IMR-90 (cell line): Measurements from ENCODE around the gene SPARC. TPM values are rescaled to one million over a fixed set of nuclear protein-coding genes. Genes with fewer than 3 reads are reported as not detected.

Experiments used
- ATAC-seq: fragments of 200-7000 bp; cut with Tn5 transposase; 2 replicates; pipeline ENCODE4 v1.9.1; 2020; ENCODE audit warnings: low read depth, mild to moderate bottlenecking, moderate library complexity
- BruUV-seq: library from RNA; stranded (reverse); fragments of 400-500 nt; replicated peaks from 2 replicates; lab custom pipeline; 2021; lab: Mats Ljungman, UMichigan
- CTCF ChIA-PET: fragments of 300-600 bp; formaldehyde crosslinking; extraction: SDS; loops from one replicate; lab custom pipeline; 2021; ENCODE audit warnings: antibody characterized with exemption; lab: Yijun Ruan, JAX
- POLR2A ChIA-PET: fragments of 300-600 bp; sonication (Branson Sonifier 250); formaldehyde crosslinking; loops from one replicate; lab custom pipeline; 2022; ENCODE audit warnings: antibody characterized with exemption; ENCODE audit not compliant: unreplicated experiment; lab: Charles Lee
- DNase-seq: peaks from one replicate; pipeline ENCODE4 v3.0.0; 2013
- H2AFZ ChIP-seq: replicated peaks from 2 replicates; pipeline ENCODE3; 2013; ENCODE audit warnings: low read length, mild to moderate bottlenecking; ENCODE audit not compliant: poor library complexity
- H2AK5ac ChIP-seq: 2 replicates; pipeline ENCODE4 v1.6.1; 2013; ENCODE audit warnings: low read depth, low read length, inconsistent platforms
- H2AK9ac ChIP-seq: replicated peaks from 2 replicates; pipeline ENCODE3; 2013; ENCODE audit warnings: mild to moderate bottlenecking, low read depth, low read length, moderate library complexity; ENCODE audit not compliant: poor library complexity
- H2BK120ac ChIP-seq: 2 replicates; pipeline ENCODE4 v1.6.1; 2013; ENCODE audit warnings: low read depth, low read length, inconsistent platforms
- H2BK15ac ChIP-seq: 3 replicates; pipeline ENCODE4 v1.6.1; 2013; ENCODE audit warnings: low read depth, low read length, inconsistent platforms
- H2BK20ac ChIP-seq: 2 replicates; pipeline ENCODE4 v1.6.1; 2013; ENCODE audit warnings: low read depth, mild to moderate bottlenecking, inconsistent platforms, low read length, moderate library complexity
- H2BK5ac ChIP-seq: 2 replicates; pipeline ENCODE4 v1.6.1; 2013; ENCODE audit warnings: mild to moderate bottlenecking, low read depth, low read length, inconsistent platforms; ENCODE audit not compliant: poor library complexity, severe bottlenecking
- H3K14ac ChIP-seq: replicated peaks from 2 replicates; pipeline ENCODE4 v1.6.1; 2013; ENCODE audit warnings: low read depth, low read length, inconsistent platforms
- H3K18ac ChIP-seq: 2 replicates; pipeline ENCODE4 v1.6.1; 2013; ENCODE audit warnings: low read depth, low read length, control low read depth
- H3K23ac ChIP-seq: 2 replicates; pipeline ENCODE4 v1.6.1; 2013; ENCODE audit warnings: low read depth, low read length, inconsistent platforms
- H3K27ac ChIP-seq: 2 replicates; pipeline ENCODE4 v1.5.1; 2013; ENCODE audit warnings: mild to moderate bottlenecking, control low read depth, low read length; ENCODE audit not compliant: insufficient read depth
- H3K27me3 ChIP-seq: 2 replicates; pipeline ENCODE4 v1.6.1; 2013; ENCODE audit warnings: low read length; ENCODE audit not compliant: control insufficient read depth, insufficient read depth
- H3K36me3 ChIP-seq: 2 replicates; pipeline ENCODE4 v1.6.1; 2013; ENCODE audit warnings: low read length, mixed read lengths; ENCODE audit not compliant: control insufficient read depth, insufficient read depth
- H3K4ac ChIP-seq: 2 replicates; pipeline ENCODE4 v1.6.1; 2013; ENCODE audit warnings: low read depth, low read length, inconsistent platforms
- H3K4me1 ChIP-seq: 2 replicates; pipeline ENCODE4 v1.6.1; 2013; ENCODE audit warnings: low read length, mixed read lengths; ENCODE audit not compliant: control insufficient read depth, insufficient read depth
- H3K4me2 ChIP-seq: 2 replicates; pipeline ENCODE4 v1.6.1; 2013; ENCODE audit warnings: low read depth, mild to moderate bottlenecking, control low read depth, low read length, moderate library complexity
- H3K4me3 ChIP-seq: 2 replicates; pipeline ENCODE4 v1.5.1; 2013; ENCODE audit warnings: low read depth, mild to moderate bottlenecking, control low read depth, low read length, moderate library complexity; ENCODE audit not compliant: insufficient read depth
- H3K56ac ChIP-seq: 2 replicates; pipeline ENCODE4 v1.6.1; 2013; ENCODE audit warnings: low read length, inconsistent platforms; ENCODE audit not compliant: insufficient read depth; ENCODE audit errors: extremely low read depth
- H3K79me1 ChIP-seq, 2 experiments: 2 replicates each; pipeline ENCODE4 v1.6.1; 2013; ENCODE audit warnings: low read length in 2 of 2, inconsistent platforms in 1 of 2, low read depth in 1 of 2
- H3K9ac ChIP-seq: 2 replicates; pipeline ENCODE4 v1.6.1; 2013; ENCODE audit warnings: low read depth, low read length, control low read depth
- H3K9me1 ChIP-seq: 2 replicates; pipeline ENCODE4 v1.6.1; 2013; ENCODE audit warnings: low read length, inconsistent platforms; ENCODE audit not compliant: insufficient read depth
- H3K9me3 ChIP-seq: 2 replicates; pipeline ENCODE4 v1.6.1; 2013; ENCODE audit warnings: low read length; ENCODE audit not compliant: control insufficient read depth, insufficient read depth
- H4K20me1 ChIP-seq: 2 replicates; pipeline ENCODE4 v1.6.1; 2013; ENCODE audit warnings: low read length, inconsistent platforms; ENCODE audit not compliant: insufficient read depth
- H4K5ac ChIP-seq: 2 replicates; pipeline ENCODE4 v1.6.1; 2013; ENCODE audit warnings: mild to moderate bottlenecking, low read depth, low read length, control low read depth
- H4K8ac ChIP-seq, 2 experiments: 2 replicates each; pipeline ENCODE4 v1.6.1; 2013; ENCODE audit warnings: low read depth in 2 of 2, low read length in 2 of 2, control low read depth in 1 of 2, inconsistent platforms in 1 of 2
- H4K91ac ChIP-seq: 2 replicates; pipeline ENCODE4 v1.6.1; 2013; ENCODE audit warnings: low read depth, low read length, inconsistent platforms; ENCODE audit not compliant: insufficient read depth
- MXI1 ChIP-seq: IDR thresholded peaks from 2 replicates; pipeline ENCODE4 v1.6.1; 2012; ENCODE audit warnings: low read depth, mild to moderate bottlenecking, low read length, moderate library complexity, borderline replicate concordance
- RFX5 ChIP-seq: IDR thresholded peaks from 2 replicates; pipeline ENCODE4 v1.8.0; 2012; ENCODE audit warnings: low read depth, mild to moderate bottlenecking, low read length, moderate library complexity
- WGBS, 2 experiments: methylation state at CpG; one replicate each; pipeline versions ENCODE4 v1.1.5 to v1.1.7; 2013; ENCODE audit warnings: missing lambda C conversion rate in 2 of 2; ENCODE audit not compliant: insufficient read length in 1 of 2; ENCODE audit errors: extremely low coverage in 2 of 2; 5-methylcytosine and 5-hydroxymethylcytosine counted together
- dilution Hi-C: fragments of 300-500 bp; cut with HindIII; formaldehyde crosslinking; loops from one replicate; pipeline ENCODE4 v1.14.3; 2018; ENCODE audit warnings: low sequenced_read_pairs; ENCODE audit not compliant: unreplicated experiment
- in situ Hi-C: fragments of 300-500 bp; cut with MboI; formaldehyde crosslinking; loops from 3 replicates; pipeline ENCODE4 v1.14.3; 2019; ENCODE audit warnings: low sequenced_read_pairs, inconsistent platforms, mixed read lengths
- intact Hi-C: fragments of 100-400 bp; cut with micrococcal nuclease; formaldehyde crosslinking; loops from 2 replicates; pipeline ENCODE4 v1.10.0; 2022
- polyA plus RNA-seq, 3 experiments: library from polyadenylated mRNA; depleted of rRNA; stranded (reverse); fragments of >200 nt; gene quantifications; 2 replicates each; pipeline ENCODE4 v1.2.3, GENCODE V29; 2012; ENCODE audit warnings: low replicate concordance in 1 of 3
- total RNA-seq: library from RNA; depleted of rRNA; stranded (reverse); fragments of >200 nt; gene quantifications from 2 replicates; pipeline ENCODE4 v1.2.3, GENCODE V29; 2012

The SPARC gene
- total and polyA plus RNA-seq, 2 of the 4 experiments (the other 2 are of a cell fraction) = 1,186 to 4,692 TPM

- peak overlapping the region; percentile 65 for H3K27ac ChIP-seq
- H3K14ac ChIP-seq = peak overlapping the region; percentile 76
- H3K56ac ChIP-seq = 0 out of 2 replicates have a peak overlapping the region, but pooled peaks have one; percentile 22
- H3K23ac ChIP-seq = peak overlapping the region; percentile 49; the same call in 1 of the 2 replicates
- peaks cover 83% of the 10 kb centered on the region for H4K20me1 ChIP-seq
- H3K4me1 ChIP-seq = peaks cover 41% of the 10 kb centered on the region
- in situ Hi-C loops (no loop called here), dilution Hi-C loops (no loop called here), intact Hi-C loops (no loop called here)
- DNase-seq (peak; percentile 43), ATAC-seq (no peak)
- H2BK5ac ChIP-seq = peak overlapping the region; percentile 71
- no peaks in the 10 kb centered on the region for H3K27me3 ChIP-seq
- H4K8ac ChIP-seq = 0 out of 4 replicates have a peak overlapping the region, but pooled peaks of 1 of the 2 experiments have one; percentile 64
- H3K9ac ChIP-seq = peak overlapping the region; percentile 61
- H3K9me3 ChIP-seq = no peaks in the 10 kb centered on the region
- peak overlapping the region; percentile 40; the same call in 1 of the 2 replicates for H2AK5ac ChIP-seq
- no peak overlapping the region for H3K18ac ChIP-seq
- no peak overlapping the region for H2BK20ac ChIP-seq
- H3K4me3 ChIP-seq = peak overlapping the region; percentile 84; the same call in 1 of the 2 replicates
- H2BK120ac ChIP-seq = no peak overlapping the region
- 0% methylated on average over 1 of the region's 5 CpGs; no CpG with 5 or more reads in 1 of the 2 experiments for WGBS, 2 experiments
- POLR2A ChIA-PET = interaction anchor here (0.6 to 5.1 kb wide), 10 partner anchors 8 to 1277 kb away, joined by 3 to 70 read pairs (median 6); no protein-coding TSS in a partner anchor
- H3K4me2 ChIP-seq = peak overlapping the region; percentile 73
- peaks cover 43% of the 10 kb centered on the region for H3K36me3 ChIP-seq
- no peak overlapping the region for H4K5ac ChIP-seq
- H2BK15ac ChIP-seq = no peak overlapping the region
- peak overlapping the region; percentile 34; the same call in 1 of the 2 replicates for H3K4ac ChIP-seq
- CTCF ChIA-PET = interaction anchor here (0.9 to 4.4 kb wide), 5 partner anchors 12 to 58 kb away, joined by 3 to 36 read pairs (median 4); no protein-coding TSS in a partner anchor
- no TSS peak for BruUV-seq
- H3K79me1 ChIP-seq = peaks cover 0 to 39% of the 10 kb centered on the region in 2 experiments; a peak in 2 of 4 replicates
- H4K91ac ChIP-seq = no peak overlapping the region
- no peak; the same call in 1 of the 2 replicates for TF ChIP-seq RFX5
- TF ChIP-seq MXI1 = peak; percentile 91
- peaks cover 24% of the 10 kb centered on the region for H3K9me1 ChIP-seq
- H2AFZ ChIP-seq = peak overlapping the region; percentile 9
- H2AK9ac ChIP-seq = peak overlapping the region; percentile 16
These were observed 3.9 kb downstream of the SPARC start for GRCh38 chr5:151682751-151683331.
